ENCODE measurements around the gene SMIM32.

SMIM32 gene

DNA sequence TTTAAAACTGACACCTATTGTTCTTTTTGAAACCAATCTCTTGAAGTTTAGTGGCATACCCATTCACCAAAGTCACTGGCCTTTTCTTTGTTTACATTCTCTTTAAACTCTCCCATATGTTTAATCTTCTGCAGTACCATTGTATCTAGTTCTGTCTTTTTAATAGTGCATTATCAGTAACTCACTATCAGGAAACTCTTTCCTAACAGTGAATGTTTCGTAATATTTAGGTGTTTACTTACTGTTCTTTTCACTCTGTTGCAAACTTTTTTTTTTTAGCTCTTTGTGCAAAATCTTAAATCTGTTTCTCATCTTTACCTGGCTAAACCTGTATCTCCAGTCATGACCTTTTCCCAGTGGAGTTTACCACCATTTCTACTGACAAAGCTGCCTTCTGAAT is 43.1 kb downstream of the SMIM32 start:
- ChIA-PET POLR2A (no interaction called here), CTCF (interaction anchor here (1.1 to 1.4 kb wide), 2 partner anchors 13 to 35 kb away, joined by 3 to 4 read pairs; no protein-coding TSS in a partner anchor)
- no peak for DNase-seq (ENCODE audit: extremely low spot score)
- TF ChIP-seq, protein P1, sequence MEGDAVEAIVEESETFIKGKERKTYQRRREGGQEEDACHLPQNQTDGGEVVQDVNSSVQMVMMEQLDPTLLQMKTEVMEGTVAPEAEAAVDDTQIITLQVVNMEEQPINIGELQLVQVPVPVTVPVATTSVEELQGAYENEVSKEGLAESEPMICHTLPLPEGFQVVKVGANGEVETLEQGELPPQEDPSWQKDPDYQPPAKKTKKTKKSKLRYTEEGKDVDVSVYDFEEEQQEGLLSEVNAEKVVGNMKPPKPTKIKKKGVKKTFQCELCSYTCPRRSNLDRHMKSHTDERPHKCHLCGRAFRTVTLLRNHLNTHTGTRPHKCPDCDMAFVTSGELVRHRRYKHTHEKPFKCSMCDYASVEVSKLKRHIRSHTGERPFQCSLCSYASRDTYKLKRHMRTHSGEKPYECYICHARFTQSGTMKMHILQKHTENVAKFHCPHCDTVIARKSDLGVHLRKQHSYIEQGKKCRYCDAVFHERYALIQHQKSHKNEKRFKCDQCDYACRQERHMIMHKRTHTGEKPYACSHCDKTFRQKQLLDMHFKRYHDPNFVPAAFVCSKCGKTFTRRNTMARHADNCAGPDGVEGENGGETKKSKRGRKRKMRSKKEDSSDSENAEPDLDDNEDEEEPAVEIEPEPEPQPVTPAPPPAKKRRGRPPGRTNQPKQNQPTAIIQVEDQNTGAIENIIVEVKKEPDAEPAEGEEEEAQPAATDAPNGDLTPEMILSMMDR (IDR thresholded peaks at IDR 0.05; ENCODE audit: control extremely low read depth, extremely low read depth, low read depth, missing control alignments): no peak

DNA sequence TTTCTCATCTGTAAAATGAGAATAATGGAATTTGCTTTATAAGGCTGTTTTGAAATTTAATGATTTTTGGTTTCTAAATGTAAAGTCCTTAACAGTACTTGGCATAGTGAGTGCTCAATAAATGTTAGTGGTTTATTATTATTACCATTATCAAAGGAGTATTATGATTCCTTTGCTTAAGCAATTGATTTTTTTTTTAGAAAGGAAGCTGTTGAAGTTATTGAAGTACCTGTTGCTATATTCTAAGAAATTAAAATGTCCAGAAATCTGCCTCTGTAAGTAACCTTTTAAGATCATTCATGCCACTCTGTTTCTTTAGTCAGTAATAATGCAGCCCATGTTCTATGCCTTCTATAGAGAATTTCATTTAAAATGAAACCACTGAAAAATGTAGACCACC is 45.3 kb downstream of the SMIM32 start:
- DNase-seq (ENCODE audit: extremely low spot score): no peak
- TF ChIP-seq, protein P1 (IDR thresholded peaks at IDR 0.05; ENCODE audit: control extremely low read depth, extremely low read depth, low read depth, missing control alignments): no peak
- ChIA-PET CTCF (interaction anchor here (1.2 to 2.1 kb wide), 4 partner anchors 9 to 64 kb away, joined by 3 to 8 read pairs (median 5); no protein-coding TSS in a partner anchor), POLR2A (no interaction called here)

DNA sequence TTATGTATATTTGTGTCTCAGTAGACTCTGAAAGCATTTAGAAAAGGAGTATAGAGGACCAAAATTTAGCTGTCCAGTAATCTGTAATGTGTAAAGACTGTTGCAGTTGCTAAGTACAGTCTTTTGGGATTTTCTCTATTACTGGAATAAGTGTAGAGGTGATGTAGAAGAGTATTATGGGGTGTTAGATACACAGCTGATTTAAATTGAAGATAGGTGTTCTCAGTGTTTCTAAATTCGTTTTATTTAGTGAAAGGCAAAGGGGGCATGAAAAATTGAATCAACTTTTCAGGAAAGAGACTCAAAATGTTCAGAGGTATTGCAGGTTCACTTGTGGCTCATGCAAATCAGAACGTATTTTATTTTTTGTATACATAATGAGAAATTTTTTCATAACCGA is 46.8 kb downstream of the SMIM32 start:
- ChIA-PET CTCF (interaction anchor here (1.0 to 2.1 kb wide), 4 partner anchors 8 to 66 kb away, joined by 3 to 8 read pairs (median 4); partner anchors contain the start of gene SMAD5), POLR2A (no interaction called here)
- TF ChIP-seq, protein P1 (IDR thresholded peaks at IDR 0.05; ENCODE audit: control extremely low read depth, extremely low read depth, low read depth, missing control alignments): no peak
- no peak for DNase-seq (ENCODE audit: extremely low spot score)

DNA sequence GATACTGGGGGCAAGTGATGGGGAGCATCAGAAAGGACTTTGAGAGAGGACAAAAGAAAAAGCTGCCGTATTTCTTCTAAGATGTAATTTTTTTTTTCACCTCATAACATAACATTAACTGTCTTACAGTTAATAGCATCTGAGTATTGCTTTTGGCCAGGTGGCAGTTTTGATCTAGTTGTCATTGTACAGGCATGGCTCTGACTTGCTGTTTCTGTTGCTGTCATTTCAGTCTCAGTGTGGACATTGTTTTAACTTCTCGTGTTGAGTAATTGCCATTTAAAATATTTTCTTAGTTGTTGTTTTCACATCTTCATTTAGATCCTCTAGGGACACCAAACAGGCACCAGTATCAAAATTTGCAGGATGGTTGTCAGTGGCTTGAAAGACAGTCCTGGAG is 47.9 kb downstream of the SMIM32 start:
- no peak for DNase-seq (ENCODE audit: extremely low spot score)
- POLR2A ChIA-PET: no interaction called here
- TF ChIP-seq, protein P1 (IDR thresholded peaks at IDR 0.05; ENCODE audit: control extremely low read depth, extremely low read depth, low read depth, missing control alignments): no peak
- CTCF ChIA-PET: interaction anchor here (1.2 kb wide), 1 partner anchor 13 kb away, joined by 3 read pairs; the partner anchor contains the start of gene SMAD5

DNA sequence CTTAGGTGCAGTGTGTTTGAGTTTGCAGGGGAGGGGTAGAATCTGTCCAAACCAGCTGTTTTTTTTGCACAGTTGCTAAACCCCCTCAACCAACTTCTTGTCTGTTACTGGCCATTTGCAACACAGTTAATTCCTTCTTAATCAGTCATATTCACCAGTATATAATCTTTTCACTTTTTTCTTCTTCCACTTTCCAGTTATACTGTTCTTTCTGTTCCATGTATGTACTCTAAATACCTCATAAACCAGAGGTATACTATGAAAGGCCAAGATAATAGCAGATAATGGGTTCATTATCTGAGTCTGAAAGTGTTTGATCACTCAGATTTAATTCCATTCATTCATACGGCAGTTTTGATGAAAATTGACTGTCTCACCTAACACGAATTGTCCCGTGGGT is 49.2 kb downstream of the SMIM32 start:
- CTCF ChIA-PET: no interaction called here
- TF ChIP-seq, protein P1 (IDR thresholded peaks at IDR 0.05; ENCODE audit: control extremely low read depth, extremely low read depth, low read depth, missing control alignments): no peak
- DNase-seq (ENCODE audit: extremely low spot score): no peak
- POLR2A ChIA-PET: no interaction called here

DNA sequence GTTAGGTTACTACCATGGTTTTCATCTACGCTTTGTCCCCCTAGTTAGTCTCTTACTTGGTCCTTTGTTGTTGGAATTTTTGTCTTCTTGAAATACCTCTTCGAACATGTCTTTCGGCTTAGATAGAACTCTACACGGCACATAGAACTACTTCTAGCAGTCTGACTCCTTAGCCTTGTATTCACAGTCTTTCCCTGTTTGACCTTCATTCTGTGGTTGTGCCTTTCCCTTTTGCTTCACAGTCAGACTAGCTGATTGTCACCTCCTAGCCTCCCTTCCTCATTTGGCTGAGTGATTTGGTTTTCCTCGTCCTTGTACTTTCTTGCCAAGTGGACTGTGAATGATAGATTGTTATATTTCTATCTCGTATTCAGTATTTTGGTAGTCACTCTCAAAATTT is 49.6 kb downstream of the SMIM32 start:
- CTCF ChIA-PET: no interaction called here
- POLR2A ChIA-PET: no interaction called here
- TF ChIP-seq, protein P1 (IDR thresholded peaks at IDR 0.05; ENCODE audit: control extremely low read depth, extremely low read depth, low read depth, missing control alignments): no peak
- DNase-seq (ENCODE audit: extremely low spot score): no peak
